HEK293 (cell line): ENCODE results near the gene AKAP1.

Experiments
- CTCF ChIP-seq: fragments of 450-650 bp; formaldehyde crosslinking; IDR thresholded peaks from 2 replicates; pipeline ENCODE4 v1.5.1; 2016; ENCODE audit warnings: missing biosample characterization, missing genetic modification characterization
- KLF16 ChIP-seq: fragments of 450-650 bp; formaldehyde crosslinking; IDR thresholded peaks from 2 replicates; pipeline ENCODE4 v1.5.1; 2017; ENCODE audit warnings: missing biosample characterization, missing genetic modification characterization
- REPIN1 ChIP-seq: fragments of 450-650 bp; formaldehyde crosslinking; IDR thresholded peaks from 2 replicates; pipeline ENCODE4 v1.5.1; 2017; ENCODE audit warnings: missing biosample characterization, missing genetic modification characterization, low read depth
- SETDB1 ChIP-seq: IDR thresholded peaks from one replicate; pipeline ENCODE4 v1.6.1; 2017; ENCODE audit warnings: mild to moderate bottlenecking, low read length, moderate library complexity, mixed read lengths; ENCODE audit not compliant: insufficient read length
- ZBTB10 ChIP-seq: fragments of 450-650 bp; formaldehyde crosslinking; IDR thresholded peaks from 2 replicates; pipeline ENCODE4 v1.5.1; 2016; ENCODE audit warnings: missing biosample characterization, missing genetic modification characterization
- ZNF133 ChIP-seq: fragments of 450-650 bp; formaldehyde crosslinking; IDR thresholded peaks from 2 replicates; pipeline ENCODE4 v1.5.1; 2016; ENCODE audit warnings: missing biosample characterization, missing genetic modification characterization
- ZNF146 ChIP-seq: fragments of 450-650 bp; formaldehyde crosslinking; IDR thresholded peaks from 2 replicates; pipeline ENCODE4 v1.5.1; 2016; ENCODE audit warnings: missing biosample characterization, missing genetic modification characterization
- ZNF148 ChIP-seq: fragments of 450-650 bp; formaldehyde crosslinking; IDR thresholded peaks from 2 replicates; pipeline ENCODE4 v1.5.0; 2017; ENCODE audit warnings: missing biosample characterization, missing genetic modification characterization, borderline replicate concordance
- ZNF184 ChIP-seq: fragments of 450-650 bp; IDR thresholded peaks from 2 replicates; pipeline ENCODE4 v1.5.1; 2018; ENCODE audit warnings: missing biosample characterization, mild to moderate bottlenecking, missing genetic modification characterization
- ZNF248 ChIP-seq: fragments of 450-650 bp; formaldehyde crosslinking; IDR thresholded peaks from 2 replicates; pipeline ENCODE4 v1.5.1; 2017; ENCODE audit warnings: missing biosample characterization, missing genetic modification characterization
- ZNF362 ChIP-seq: fragments of 450-650 bp; formaldehyde crosslinking; IDR thresholded peaks from 2 replicates; pipeline ENCODE4 v1.5.1; 2016; ENCODE audit warnings: missing biosample characterization, missing genetic modification characterization
- ZNF513 ChIP-seq: fragments of 450-650 bp; IDR thresholded peaks from 2 replicates; pipeline ENCODE4 v1.5.1; 2018; ENCODE audit warnings: missing biosample characterization, missing genetic modification characterization
- ZNF549 ChIP-seq: fragments of 450-650 bp; IDR thresholded peaks from 2 replicates; pipeline ENCODE4 v1.5.1; 2018; ENCODE audit warnings: missing biosample characterization, missing genetic modification characterization, mild to moderate bottlenecking, inconsistent platforms, moderate library complexity
- ZSCAN23 ChIP-seq: fragments of 450-650 bp; formaldehyde crosslinking; IDR thresholded peaks from 2 replicates; pipeline ENCODE4 v1.5.1; 2016; ENCODE audit warnings: missing biosample characterization, missing genetic modification characterization

- TF ChIP-seq CTCF (tag by site-specific recombination), result no peak
- no peak for TF ChIP-seq ZNF146
- no peak for TF ChIP-seq KLF16
- no peak for TF ChIP-seq ZNF133 (tag by site-specific recombination)
- TF ChIP-seq ZNF513 (tag by site-specific recombination), result no peak
- no peak for TF ChIP-seq ZSCAN23 (tag by site-specific recombination)
- TF ChIP-seq ZBTB10 (tag by site-specific recombination), result no peak
- no peak for TF ChIP-seq REPIN1
- no peak for TF ChIP-seq ZNF148 (tag by site-specific recombination)
- TF ChIP-seq ZNF184 (tag by site-specific recombination), result no peak
- no peak for TF ChIP-seq ZNF248 (tag by site-specific recombination)
- TF ChIP-seq ZNF549, result no peak
- TF ChIP-seq ZNF362 (tag by site-specific recombination), result no peak
- no peak for TF ChIP-seq SETDB1
These were observed 5.6 kb downstream of the AKAP1 start for GRCh38 chr17:57090560-57091185.
